HG03469 (cell line): ENCODE results near the gene GTF3C2.
"Not testable (repeated sequence)": the region's sequence is repeated elsewhere in the genome, so short reads cannot be mapped to it uniquely, and the experiment has no call there.

ENCODE experiments used
- ATAC-seq: cut with Tn5 transposase; IDR thresholded peaks from one replicate; pipeline ENCODE4 v1.9.1; 2021; ENCODE audit warnings: mild to moderate bottlenecking, moderate library complexity, moderate number of reproducible peaks; ENCODE audit not compliant: unreplicated experiment

The GTF3C2 gene

GRCh38 chr2:27375513-27376099, 19.0 kb upstream of the GTF3C2 start:
- no peak for ATAC-seq

- ATAC-seq = no peak
Measured at GRCh38 chr2:27373567-27373966, 17.0 kb upstream of the GTF3C2 start.

- ATAC-seq = no peak
Measured at GRCh38 chr2:27372937-27373336, 16.4 kb upstream of the GTF3C2 start.

- ATAC-seq = peak; percentile 8
Measured at GRCh38 chr2:27370816-27371620, 14.5 kb upstream of the GTF3C2 start.

GRCh38 chr2:27370026-27370815, 13.7 kb upstream of the GTF3C2 start, which contains the start of the genes EIF2B4 and SNX17:
Gene EIF2B4 (minus strand): TSS chr2:27370338. CDS start chr2:27370314, 24 bp downstream.
Gene SNX17 (plus strand): TSS chr2:27370616. CDS start chr2:27370744, 128 bp downstream.
- ATAC-seq = peak; percentile 72

- ATAC-seq = peak; percentile 8
Measured at GRCh38 chr2:27369471-27370025, 13.0 kb upstream of the GTF3C2 start.

- no peak for ATAC-seq
Measured at GRCh38 chr2:27363933-27364332, 7.4 kb upstream of the GTF3C2 start.

- ATAC-seq = no peak
Measured at GRCh38 chr2:27362678-27363420, 6.3 kb upstream of the GTF3C2 start.

- peak; percentile 25 for ATAC-seq
Measured at GRCh38 chr2:27356056-27356381, 545 bp downstream of the GTF3C2 start.

GRCh38 chr2:27354597-27354927, 2.0 kb downstream of the GTF3C2 start:
- ATAC-seq = no peak

- no peak for ATAC-seq
Measured at GRCh38 chr2:27353762-27354596, 2.6 kb downstream of the GTF3C2 start.

GRCh38 chr2:27353386-27353761, 3.2 kb downstream of the GTF3C2 start:
- ATAC-seq = not testable (repeated sequence)

- no peak for ATAC-seq
Measured at GRCh38 chr2:27351802-27352598, 4.6 kb downstream of the GTF3C2 start.

GRCh38 chr2:27350106-27350693, 6.4 kb downstream of the GTF3C2 start:
- ATAC-seq = no peak

GRCh38 chr2:27347641-27348040, 8.9 kb downstream of the GTF3C2 start:
- ATAC-seq = no peak

- no peak for ATAC-seq
Measured at GRCh38 chr2:27336173-27336572, 20.4 kb downstream of the GTF3C2 start.

GRCh38 chr2:27335311-27335710, 21.3 kb downstream of the GTF3C2 start:
- no peak for ATAC-seq

- no peak for ATAC-seq
Measured at GRCh38 chr2:27324720-27325119, 31.8 kb downstream of the GTF3C2 start.
